ENCODE results near the gene ARSK.
"Not testable (repeated sequence)": the region's sequence is repeated elsewhere in the genome, so short reads cannot be mapped to it uniquely, and the experiment has no call there.

The ARSK gene

DNA sequence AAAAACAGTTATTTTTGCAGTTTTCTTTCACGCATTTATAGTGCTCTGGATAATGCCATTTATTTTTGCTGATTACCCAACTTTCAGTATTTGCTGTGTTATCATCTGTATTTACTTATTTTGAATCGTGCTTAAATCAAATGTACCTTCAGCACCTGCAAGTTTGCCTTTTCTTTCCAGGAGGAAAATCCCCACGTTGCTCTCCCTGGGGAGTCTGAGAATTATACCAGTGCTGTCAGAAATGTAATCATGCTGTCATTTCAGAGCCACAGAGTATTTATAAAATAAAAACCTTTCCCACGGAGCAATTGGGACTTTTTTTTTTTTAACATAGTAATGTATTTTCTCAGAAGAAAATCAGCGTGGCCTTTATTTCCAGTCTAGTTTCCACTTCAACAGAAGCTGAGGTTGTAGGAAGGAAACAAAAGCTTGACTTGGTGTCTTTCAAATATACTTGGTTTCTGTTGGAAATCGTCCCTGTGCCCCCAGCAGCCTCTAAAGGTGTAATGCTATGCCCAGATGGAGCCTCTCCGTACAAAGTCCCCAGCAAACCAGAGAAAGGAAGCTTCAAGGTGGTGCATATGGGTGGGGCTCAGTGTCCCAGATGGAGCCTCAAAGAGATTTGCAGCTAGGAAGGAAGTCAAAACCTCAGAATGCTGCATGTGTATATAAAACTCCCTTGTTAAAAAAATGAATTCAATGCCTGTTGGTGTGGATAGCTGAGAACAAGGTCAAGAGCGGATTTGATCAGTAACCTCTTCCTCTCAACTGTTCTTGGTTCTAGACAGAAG is 67.1 kb downstream of the ARSK start:
- FAIRE-seq = no peak

DNA sequence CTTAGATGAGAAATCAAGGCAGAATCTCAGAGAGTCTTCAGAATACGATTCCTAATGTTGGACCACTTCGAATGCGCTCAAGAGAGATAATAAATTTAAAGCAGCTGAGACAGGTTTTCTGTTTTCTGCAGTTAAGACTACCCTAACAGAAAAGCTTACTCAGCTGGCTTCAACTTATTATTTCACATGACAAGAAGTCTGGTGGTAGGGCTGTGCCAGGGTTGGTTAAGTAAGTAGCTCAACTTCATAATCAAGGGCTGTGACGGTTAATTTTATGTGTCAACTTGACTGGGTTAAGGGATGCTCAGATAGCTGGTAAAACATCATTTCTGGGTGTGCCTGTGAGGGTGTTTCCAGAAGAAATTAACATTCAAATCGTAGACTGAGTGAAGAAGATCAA is 68.8 kb downstream of the ARSK start:
- FAIRE-seq = no peak

GRCh38 chr5:95624368-95624767 is 69.5 kb downstream of the ARSK start:
- no peak for FAIRE-seq

- no peak for FAIRE-seq
Observed at GRCh38 chr5:95626701-95627100, 71.8 kb downstream of the ARSK start.

- FAIRE-seq = no peak
Observed at GRCh38 chr5:95627971-95628810, 73.3 kb downstream of the ARSK start.

DNA sequence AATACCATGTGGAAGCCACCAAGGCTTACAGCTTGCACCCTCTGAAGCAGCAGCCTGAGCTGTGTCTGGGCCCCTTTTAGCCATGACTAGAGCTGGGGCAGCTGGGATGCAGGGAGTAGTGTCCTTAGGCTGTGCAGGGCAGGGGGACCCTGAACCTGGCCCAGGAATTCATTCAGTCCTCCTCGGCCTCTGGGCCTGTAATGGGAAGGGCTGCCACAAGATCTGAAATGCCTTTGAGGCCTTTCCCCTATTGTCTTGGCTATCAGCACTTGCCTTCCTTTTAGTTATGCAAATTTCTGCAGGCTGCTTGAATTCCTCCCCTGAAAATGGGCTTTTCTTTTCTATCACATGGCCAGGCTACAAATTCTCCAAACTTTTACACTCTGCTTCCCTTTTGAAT is 74.0 kb downstream of the ARSK start:
- FAIRE-seq = no peak

GRCh38 chr5:95630394-95630917 is 75.6 kb downstream of the ARSK start:
- no peak for FAIRE-seq

DNA sequence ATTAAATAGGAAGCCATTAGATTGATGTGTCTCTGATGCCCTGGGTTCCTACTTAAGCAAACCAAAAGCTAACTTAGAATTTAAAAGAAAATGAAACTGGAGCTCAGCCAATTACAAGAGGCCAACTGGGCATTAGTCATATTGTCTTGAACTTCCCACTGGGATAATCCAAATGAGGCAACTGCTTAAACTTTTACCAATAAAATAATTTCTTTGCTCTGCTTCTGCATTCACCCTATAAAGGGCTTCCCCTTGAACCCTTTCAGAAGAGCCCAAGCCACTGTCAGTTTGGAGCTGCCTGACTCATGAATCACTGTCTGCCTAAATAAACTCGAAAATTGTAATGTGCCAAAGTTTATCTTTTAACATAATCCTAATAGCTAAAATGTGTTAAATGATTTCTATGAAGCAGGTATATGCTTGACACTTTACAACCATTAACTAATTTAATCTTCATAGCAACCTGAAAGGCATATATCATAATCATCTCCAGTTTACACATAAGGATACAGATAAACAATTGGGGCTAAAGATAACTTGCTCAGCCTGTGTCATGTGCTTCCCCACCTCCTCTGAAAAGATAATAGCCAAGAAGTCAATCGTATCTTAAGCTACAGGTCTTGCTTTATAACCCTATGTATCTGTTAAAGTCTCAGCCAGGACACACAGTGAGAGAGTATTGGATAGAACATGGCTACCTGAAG is 76.5 kb downstream of the ARSK start:
- no peak for FAIRE-seq

DNA sequence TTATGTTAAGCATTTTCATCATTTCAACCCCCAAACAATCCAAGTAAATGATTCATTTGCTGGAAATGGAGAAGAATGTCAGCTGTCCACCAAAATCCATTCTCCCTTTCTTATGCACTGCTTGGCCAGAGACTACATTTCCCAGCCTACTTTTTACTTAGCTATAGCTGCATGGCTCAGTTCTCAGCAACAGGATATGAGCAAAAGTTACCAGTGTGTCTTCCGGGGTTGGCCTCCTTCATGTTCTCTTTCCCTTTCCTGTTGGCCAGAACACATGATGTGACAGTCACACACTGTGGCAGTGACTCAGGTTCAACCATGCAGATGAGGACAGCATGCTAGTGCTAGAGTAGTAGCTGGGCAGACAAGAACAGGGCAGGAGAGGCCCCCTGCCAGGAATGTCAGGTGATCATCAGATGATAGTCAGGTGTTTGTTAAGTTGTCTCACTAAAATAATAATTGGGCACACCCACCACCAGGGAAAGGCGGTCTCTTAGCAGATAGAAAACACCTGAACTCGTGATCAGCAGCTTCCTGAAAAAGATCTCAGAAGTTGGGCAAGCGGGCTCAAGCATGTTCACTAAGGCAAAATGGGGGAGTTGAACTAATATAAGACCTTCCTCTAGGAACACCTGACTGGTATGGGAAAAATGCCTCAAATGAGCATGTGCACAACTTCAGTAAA is 77.2 kb downstream of the ARSK start:
- no peak for FAIRE-seq

GRCh38 chr5:95632942-95633341 is 78.0 kb downstream of the ARSK start:
- not testable (repeated sequence) for FAIRE-seq

- no peak for FAIRE-seq
Observed at GRCh38 chr5:95633671-95634070, 78.8 kb downstream of the ARSK start.

- no peak for FAIRE-seq
Observed at GRCh38 chr5:95634081-95634480, 79.2 kb downstream of the ARSK start.

DNA sequence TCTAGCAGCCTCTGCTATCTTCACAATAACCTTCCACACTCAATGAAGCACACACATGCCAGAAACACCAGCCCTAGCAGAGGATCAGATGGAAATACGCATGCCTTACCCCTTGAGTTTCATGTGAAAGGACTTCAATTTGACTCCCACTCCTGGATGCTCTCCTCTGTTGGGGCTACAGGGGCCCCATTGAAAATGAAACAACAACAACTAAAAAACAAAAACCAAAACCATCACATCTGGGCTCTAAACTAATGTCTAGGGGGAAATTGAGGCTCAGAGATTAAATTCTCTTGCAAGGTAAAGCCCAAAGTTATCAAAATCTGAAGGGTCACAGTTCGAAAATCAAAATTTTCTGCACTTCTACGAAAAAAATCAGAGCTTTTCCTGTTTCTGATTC is 83.7 kb downstream of the ARSK start:
- no peak for FAIRE-seq

GRCh38 chr5:95641741-95642220 is 86.9 kb downstream of the ARSK start:
- no peak for FAIRE-seq

DNA sequence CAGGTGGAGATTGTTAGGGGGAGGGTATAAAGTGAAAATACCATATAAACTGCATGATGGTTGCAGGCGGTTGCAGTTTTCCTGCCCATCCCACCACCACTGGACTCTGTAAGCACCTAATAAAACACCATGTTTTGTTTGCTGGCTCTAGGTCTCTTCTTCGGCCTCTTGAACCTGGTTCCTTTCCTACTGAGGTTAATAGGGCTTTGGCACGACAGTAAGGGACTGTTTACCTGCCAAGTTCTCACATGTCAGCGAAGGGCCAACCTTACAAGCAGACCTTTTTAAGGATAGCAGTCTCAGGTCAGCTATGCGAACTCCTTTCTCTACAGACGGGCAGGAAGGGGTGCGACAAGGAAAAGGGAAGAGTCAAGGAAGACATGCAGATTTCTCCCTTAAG is 88.3 kb downstream of the ARSK start:
- FAIRE-seq = no peak

DNA sequence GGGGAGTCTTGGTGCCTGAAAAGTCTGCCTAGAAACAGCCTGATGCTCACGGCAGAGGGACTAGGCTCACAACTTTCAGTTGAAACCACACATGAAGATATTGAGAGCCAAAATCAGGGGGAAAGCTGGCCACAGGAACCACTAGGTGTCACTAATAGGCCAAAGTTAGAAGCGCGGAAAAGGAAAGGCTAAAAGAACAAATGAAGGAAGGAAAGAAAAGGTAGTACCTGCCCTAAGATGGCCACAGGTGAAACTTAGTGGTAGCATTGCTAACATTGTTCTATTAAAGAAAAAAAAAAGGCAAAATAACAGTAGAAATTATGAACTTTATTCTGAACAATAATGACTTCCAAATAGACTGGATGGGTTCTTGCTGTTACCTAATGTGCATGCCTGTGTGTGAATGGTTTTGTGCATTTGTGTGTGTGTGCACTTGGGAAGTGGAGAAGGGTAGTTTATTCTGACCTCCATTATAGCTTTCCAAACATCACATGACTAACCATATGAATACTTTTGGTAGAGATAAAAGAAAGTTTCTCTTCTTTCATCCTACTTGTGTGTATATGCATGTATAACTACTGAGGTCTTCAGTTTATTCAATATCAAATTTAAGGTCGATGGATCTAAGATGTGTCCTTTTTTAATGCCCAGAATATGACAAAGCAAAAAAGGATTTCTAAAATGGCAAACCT is 89.6 kb downstream of the ARSK start:
- FAIRE-seq = peak; percentile 76

- not testable (repeated sequence) for FAIRE-seq
Observed at GRCh38 chr5:95646226-95646568, 91.3 kb downstream of the ARSK start.

DNA sequence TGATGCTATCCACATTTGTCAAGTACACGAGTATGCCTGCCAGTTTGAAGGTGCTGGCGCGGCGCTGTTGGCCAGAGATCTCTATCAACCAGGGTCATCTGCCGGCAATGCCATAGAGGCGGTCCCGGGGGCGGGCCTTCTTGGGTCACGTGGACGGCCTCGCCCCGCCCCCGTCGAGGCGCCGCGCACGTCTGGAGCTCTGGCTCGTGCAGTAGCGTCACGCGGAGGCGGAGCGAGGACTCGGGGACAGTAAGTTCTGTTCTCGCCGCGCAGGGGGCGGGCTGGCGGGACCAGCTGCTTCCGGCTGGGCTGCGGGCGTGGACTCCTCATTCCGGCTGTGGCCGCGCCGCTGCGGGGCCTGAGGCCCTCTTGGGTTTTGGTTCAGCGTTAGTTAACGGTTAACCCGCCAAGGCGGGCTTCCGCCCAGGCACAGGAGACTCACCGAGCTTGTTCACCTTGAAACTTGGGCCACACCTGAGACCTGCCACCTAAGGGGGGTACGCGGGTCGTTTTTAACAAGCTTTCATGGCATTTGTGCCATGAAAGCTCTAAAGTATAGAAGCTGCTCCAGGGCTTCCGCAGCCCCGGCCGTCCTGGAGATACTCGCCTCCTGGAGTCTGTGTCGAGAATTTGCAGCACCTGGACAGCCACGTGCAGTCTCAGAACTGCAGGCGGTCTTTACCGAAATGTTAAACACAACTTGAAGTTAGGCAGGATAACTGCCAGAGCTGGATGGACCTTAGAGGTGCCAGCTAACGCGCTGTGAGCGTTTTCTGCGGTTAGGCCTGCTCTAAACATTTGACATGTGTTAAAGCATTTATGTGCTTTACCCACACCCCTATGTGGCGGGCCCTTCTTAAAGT is 91.9 kb downstream of the ARSK start, which contains the start of gene RFESD:
TSS of gene RFESD (plus strand) at position 209 of the 863 bp plus-strand sequence. CDS start 5,495 bp downstream, outside the sequence.
- peak; percentile 31 for FAIRE-seq

DNA sequence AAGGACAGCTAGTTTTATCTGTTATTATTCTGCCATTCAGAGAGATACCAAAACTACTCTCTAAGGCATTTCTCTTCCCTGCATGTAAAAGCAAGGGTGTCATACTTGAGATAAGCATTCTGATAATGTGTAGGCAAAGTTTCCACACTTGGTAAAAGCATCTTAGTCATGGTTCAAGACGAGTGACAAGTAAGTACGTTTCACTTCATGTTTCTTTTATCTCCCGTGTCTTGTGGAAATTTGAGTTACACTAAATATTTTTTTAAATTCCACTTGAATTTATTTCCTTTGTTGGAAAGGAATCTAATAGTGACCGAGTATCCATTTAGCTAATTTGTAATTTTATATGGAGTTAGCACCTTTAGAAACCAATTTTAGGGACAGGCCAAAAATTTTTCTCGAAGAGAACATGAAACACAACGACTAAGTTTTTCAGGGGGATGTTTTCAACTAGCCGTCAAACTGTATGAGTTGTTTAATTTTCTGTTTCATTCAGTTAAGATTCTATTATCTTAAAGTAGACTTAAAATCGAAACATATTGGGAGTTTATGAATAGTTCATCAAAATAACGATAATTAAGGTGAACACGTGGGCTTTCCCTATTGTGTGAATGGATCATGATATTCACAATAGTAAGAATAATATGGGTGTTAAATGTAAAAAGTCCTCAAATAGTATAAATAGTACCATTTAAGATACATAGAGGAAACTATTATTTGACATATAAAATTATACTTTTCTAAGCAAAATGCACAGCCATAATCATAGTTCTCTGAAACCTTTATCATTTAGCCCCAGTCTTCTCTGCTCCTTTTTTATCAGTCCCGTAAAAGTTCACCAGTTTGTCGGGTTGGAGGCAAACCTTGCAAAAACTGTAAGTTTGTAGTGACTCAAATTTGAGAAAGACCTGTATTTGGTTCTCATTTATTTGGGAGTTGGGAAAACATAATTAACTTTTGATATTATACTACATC is 93.3 kb downstream of the ARSK start:
- FAIRE-seq = no peak

- no peak for FAIRE-seq
Observed at GRCh38 chr5:95649274-95649673, 94.4 kb downstream of the ARSK start.

Measured in G401.6 (cell line).